Stimulated activated CD8-positive, alpha-beta memory T cell treated with anti-CD3 and anti-CD28 coated beads, Interleukin-12 subunit alpha, Interleukin-12 subunit beta, amount 100 ng/mL, for 24 hours (primary cell): ENCODE results near the gene SPAG7.

Source experiments
- DNase-seq: peaks from one replicate; pipeline ENCODE4 v3.0.0-alpha.2; 2020; ENCODE audit errors: extremely low read depth

The SPAG7 gene

DNA sequence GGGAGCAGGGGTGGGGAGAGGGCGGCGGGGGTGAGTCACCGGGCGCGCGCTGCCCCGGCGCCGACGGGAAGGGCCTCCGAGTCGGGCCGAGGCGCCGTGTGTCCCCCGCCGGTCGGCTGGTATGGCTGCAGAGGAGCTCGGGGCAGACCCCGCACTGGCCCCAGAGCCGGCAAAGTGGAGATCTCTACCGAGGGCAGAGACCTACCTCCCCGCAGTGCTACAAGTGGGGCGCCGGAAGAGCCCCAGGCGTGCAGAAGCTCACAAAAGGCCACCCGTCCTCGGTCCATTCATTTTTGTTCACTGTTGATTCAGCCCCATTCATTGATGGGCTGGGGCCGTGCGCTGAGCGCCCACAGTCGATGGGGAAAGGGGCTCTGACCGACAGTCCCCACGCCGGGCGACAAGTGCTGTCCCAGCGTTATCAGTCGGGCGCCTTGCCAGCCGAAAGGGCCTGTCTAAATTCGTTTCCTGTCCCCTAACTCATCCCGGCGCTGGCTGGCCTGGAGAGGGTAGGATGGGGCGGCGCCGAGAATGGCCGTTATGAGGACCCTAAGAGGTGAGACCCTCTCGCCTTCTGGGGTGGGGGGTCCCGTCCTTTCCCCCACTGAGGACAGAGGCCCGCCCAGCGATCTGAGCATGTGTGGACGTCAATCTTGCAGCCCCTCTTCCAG, 17.4 kb downstream of the SPAG7 start:
- no peak for DNase-seq

DNA sequence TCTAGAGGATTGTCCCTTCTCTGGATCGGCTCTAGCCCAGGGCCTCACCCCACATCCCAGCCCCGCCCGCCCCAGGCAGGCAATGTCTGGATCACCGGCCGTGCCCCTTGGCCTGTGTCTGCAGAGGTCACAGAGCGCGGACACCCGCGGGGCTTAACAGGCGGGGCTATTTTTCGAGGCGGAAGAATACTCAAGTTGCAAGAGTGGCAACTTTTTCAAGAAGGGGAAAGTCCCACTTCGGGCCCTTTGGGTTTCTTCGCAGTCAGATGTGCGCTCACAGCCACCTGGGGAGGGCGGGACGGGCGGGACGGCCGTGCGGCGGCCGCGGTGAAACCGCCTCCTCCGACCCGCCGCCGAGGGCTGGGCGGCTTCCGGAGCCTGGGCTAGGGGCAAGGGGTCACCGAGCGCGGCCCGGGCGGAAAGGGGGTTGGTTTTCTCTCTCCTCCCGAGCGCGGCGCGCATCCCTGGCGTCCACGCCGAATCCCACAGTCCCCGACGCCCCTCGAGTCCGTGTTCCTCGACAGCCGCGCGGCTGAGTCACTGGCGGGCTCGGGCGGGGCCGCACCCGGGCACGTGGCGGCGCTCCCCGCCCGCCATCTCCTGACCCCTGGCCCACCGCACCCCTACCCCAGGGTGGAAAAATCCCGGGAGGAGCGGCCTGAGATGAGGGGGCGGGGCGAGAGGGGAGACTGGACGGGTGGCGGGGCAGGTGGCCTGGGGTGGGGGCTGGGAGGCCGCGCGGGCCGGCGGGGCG, 18.1 kb downstream of the SPAG7 start:
- peak; percentile 58 for DNase-seq

- DNase-seq: peak; percentile 60
Observed at GRCh38 chr17:4948931-4949320, 18.7 kb downstream of the SPAG7 start.

DNA sequence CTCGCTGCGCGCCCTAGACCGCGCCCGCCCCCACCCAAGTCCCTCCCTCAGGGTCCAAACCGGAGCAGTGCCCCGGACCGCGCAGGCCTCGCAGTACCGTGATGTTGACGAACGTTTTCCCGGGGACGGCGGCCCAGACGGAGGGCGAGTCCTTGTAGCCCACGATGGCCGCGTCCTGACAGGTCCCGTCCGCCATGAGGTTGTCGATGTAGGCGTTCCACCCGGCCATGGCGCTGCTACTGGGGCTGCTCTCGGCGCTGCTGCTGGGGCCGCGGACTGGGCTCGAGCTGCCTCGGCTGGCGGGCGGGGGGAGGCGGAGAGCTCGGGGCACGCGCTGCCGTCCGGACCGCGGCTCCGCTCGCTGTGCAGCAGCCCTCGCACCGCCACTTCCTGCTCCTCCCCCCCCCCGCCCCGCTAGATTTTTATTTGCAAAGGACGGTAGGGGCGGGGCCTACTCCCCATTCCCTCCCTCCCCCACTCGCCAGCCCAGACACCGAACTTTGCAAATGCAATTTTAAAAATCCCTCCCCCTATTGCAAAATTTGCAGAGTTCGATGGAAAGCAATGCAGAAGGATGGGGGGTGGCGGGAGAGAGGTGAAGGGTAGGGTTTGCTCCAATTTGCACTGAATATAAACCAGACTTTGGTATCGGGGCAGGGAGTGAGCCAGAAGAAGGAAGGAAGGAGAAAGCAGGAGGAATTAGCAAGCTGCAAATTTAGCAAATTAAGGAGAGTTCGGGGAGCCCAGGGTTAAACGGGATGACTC, 19.3 kb downstream of the SPAG7 start, which contains the start of gene PFN1:
TSS of gene PFN1 (minus strand) at position 365 of the 765 bp plus-strand sequence. CDS start at position 229, 136 bp downstream.
- peak; percentile 82 for DNase-seq

DNA sequence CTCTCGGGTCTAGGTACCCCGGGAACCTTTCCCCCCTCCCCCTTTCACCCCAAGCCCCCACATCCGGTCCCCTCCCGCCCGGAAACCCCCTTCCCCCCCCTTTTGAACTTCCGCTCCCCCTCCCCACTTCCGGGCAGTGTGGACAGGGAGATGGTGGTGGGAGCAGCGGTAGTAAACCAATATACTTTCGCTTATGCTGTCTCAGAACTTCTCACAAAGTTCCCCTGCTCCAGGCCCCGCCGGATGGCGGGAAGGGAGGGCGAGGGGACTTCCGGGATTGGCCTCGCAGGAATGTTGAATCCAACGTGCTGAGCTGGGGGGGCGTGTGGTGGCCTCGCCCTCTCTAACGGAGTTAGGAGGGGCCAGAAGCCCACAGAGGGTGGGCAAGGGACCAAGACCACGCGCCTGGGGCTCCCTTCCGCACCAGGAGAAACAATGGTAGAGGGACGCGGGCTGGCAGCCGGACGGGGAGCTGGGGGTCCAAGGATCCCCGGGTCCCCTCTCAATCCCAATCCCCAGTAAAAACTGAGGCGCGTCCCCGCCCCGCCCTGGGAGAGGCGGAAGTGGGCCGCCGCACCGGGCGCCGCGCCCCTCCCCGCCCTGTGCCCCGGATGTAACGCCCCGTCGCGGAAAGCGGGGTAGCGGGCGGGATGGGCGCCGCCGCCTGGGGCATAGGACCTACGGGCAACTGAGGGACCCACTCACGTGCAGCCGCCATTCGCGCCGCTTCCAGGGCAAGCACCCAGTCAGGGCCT, 20.0 kb downstream of the SPAG7 start:
- no peak for DNase-seq

DNA sequence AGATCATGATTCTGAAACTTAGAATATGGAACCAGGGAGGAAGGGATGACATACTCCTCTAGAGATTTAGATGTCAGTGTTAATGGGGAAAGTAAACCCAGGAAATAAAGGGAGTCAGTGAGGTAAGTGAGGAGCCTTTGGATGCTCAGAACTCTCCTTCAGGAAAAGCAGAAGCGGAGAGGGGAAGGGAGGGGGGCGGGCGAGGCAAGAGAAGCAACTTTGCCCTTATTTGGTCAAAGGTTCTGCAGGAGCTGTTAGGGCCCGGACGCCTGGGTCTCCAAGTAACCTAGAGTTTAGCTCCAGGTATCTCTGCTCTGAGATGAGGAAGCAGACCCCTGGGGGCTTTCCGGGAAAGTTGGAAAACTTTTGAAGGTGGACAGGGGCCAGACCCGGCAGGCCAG, 20.6 kb downstream of the SPAG7 start:
- no peak for DNase-seq

GRCh38 chr17:4946312-4946976, 21.2 kb downstream of the SPAG7 start:
- no peak for DNase-seq

DNA sequence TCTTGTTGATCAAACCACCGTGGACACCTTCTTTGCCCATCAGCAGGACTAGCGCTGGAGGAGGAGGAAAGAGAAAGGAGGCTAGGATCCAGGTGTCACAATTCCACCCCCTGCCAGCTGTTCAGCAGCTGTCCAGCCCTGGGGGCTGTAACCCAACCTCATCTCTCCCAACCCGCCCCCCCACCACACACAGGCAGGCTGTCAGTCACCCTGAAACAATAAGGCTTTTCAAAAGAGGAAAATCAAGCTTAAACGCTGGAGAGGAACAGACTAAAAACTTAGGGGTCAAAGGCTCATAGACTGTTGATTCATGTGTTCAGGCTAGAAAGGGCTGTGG, 21.7 kb downstream of the SPAG7 start:
- no peak for DNase-seq

GRCh38 chr17:4945176-4945943, 22.3 kb downstream of the SPAG7 start:
- DNase-seq: peak; percentile 70

- DNase-seq: no peak
Observed at GRCh38 chr17:4944554-4945175, 23.0 kb downstream of the SPAG7 start.

DNA sequence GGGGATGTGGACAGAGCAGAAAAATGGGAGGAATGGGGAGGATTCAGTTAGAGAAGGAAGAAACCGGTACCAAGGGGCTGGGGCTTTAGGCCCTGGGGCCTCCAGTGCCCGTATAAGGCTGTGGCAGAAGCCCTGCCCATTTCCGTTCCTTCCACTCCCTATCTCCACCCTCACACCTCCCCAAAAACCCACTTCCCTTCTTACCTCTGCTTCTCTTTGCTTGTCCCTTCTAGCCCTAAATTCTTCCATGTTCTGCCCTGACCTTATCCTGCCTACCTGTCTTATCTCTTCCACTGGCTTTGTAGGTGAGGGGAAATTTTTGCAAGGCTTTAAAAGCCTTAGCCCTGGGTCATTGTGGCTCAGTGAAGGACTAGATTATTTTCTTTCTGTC, 23.5 kb downstream of the SPAG7 start:
- no peak for DNase-seq

GRCh38 chr17:4942760-4943508, 24.7 kb downstream of the SPAG7 start:
- no peak for DNase-seq

DNA sequence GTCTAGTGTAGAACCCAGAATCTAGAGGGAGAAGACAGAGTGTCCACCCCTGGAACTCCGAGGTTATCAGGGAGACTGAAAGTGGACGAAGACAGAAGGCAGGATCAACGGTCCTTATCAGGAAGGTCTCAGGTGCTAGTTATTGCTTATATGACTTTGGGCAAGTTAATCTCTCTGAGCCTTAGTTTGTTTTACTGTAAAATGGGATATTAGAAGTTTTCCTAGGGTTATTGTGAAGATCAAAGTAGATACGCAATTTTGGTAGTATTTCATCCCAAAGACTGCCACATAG, 26.4 kb downstream of the SPAG7 start:
- no peak for DNase-seq

DNA sequence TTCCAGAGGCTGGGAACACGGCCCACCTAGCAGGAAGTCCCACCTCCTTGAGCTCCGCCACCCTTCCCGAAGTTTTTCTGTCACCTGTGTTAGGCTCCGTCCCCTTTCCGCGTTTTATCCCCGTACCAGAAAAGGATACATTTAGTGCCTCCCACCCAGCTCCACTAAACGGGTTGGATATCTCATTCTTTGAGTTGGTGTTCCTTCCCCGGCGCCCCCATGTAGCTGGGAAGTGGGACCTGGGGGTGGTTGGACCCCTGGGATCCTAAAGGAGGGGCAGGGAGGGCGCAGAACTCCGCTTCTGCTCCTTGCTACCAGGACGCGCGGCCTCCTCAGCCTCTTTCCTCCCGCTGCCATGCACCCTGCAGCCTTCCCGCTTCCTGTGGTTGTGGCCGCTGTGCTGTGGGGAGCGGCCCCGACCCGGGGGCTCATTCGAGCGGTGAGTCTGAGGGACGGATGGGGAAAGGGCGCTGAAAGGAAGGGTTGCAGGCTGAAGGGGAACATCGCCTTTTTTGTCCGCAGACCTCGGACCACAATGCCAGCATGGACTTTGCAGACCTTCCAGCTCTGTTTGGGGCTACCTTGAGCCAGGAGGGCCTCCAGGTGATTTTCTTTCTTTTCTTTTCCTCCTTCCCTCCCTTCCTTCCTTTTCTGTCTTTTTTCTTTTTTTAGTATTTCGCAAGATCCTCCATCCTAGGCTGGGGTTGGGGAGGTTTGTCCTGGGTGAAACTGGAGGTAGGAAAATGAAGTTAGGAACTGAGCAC, 26.9 kb downstream of the SPAG7 start:
- no peak for DNase-seq

DNA sequence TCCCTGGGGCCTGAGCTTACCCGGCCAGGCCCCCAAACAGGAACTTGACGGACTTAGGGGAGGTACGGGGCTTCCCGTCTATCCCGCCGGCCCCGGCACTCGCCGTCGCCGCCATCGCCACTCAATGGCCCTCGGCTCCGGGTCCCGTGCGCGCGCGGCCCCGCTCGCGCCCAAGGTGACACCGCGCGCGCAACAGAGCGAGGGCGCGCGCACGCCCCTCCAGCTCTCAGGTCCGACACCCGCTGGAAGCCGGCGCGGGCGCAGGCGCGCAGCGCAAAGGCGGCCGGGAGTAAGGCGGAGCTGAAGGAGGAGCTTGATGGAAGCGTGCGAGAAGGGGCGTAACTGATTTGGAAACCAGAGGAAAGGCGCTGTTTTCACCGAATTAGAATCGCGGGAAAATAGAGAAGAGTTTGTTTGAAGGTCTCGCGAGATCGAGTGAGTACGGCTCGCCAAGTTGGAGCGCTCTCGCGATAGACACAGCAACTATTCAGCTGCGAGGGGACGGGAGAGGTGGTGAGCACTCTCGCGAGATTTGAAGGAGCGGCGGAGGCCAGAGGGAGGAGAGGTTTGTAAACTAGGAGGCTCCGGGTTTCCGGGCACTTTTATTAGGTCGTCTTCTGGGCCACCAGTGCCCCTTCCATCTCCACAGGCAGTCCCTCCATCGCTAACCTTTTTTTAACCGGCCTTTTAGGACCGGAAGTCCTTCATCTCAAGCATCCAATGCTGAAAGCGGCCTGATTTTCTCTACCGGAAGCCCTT, 27.6 kb downstream of the SPAG7 start, which contains the start of the genes RNF167 and SLC25A11:
TSS of gene RNF167 (plus strand) at position 473 of the 759 bp plus-strand sequence. CDS start 642 bp downstream, outside the sequence.
TSS of gene SLC25A11 (minus strand) at position 251 of the 759 bp plus-strand sequence. CDS start at position 115, 136 bp downstream.
- peak; percentile 84 for DNase-seq

- DNase-seq: no peak
Observed at GRCh38 chr17:4939546-4939795, 28.1 kb downstream of the SPAG7 start.

DNA sequence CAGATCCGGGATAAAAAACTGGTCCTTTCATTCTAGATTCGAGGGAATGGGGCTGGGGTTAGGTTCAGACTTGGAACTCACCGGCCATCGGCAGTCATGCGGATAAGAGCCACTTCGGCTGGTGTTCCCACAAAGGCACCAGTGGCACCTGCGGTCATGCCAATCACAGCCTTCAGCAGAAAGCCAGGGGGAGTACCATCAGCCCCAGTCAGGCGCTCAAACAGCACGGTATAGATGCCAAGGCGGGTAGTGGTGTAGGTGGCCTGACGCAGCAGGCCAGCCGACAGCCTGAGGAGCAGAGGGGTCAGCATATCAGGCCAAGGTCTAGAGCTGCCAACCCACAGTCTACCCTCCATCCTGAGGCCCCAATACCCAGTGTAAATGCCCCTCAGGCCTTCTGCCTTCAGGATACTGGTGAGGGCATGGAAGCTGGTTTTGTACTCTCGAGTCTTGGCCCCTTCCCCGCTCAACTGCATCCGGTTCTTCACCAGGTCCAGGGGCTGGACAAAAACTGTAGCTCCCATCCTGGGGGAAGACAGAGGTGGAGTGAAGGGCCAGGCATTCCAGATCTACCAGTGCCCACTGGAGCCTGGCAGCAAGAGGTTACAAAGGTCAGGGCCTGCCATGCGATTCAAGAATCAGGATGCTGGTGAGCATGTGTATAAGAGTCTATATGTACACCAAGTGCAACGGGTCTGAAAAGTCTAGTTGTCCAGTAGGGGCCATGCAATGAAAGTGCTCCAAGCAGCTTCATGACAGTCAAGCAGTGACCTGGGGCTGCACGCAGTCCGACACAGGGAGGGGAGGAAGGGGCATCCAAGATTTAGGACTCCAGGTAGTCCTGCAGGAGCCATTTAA, 28.7 kb downstream of the SPAG7 start:
- no peak for DNase-seq
